NCI-H510A treated with DMSO at 0.1 percent for 48 hours (cell line): Measurements from ENCODE around the gene ZNF581.
A peak's percentile ranks its signal among the peaks of the same experiment; 100 is the strongest.

Source experiments
- DNase-seq: peaks from one replicate; lab custom pipeline; 2025; lab: John Stamatoyannopoulos, UW

The ZNF581 gene

GRCh38 chr19:55643003-55643886 is at the start of gene ZNF581:
TSS of gene ZNF581 (plus strand) at chr19:55643649. CDS start at chr19:55644572, 923 bp downstream.
- peak; percentile 70 for DNase-seq

GRCh38 chr19:55594996-55595545 is 48.4 kb upstream of the ZNF581 start:
- DNase-seq = no peak

GRCh38 chr19:55596304-55596703 is 47.1 kb upstream of the ZNF581 start:
- no peak for DNase-seq

- no peak for DNase-seq
These were observed 45.9 kb upstream of the ZNF581 start for GRCh38 chr19:55597501-55597921.

GRCh38 chr19:55598034-55598433 is 45.4 kb upstream of the ZNF581 start:
- no peak for DNase-seq

- peak; percentile 73 for DNase-seq
These were observed 44.6 kb upstream of the ZNF581 start for GRCh38 chr19:55598719-55599467.

GRCh38 chr19:55599468-55599841 is 44.0 kb upstream of the ZNF581 start, which contains the start of gene FIZ1:
TSS of gene FIZ1 (minus strand) at chr19:55599517. CDS start at chr19:55597865, 1,652 bp downstream.
- peak; percentile 96 for DNase-seq

GRCh38 chr19:55599842-55600661 is 43.4 kb upstream of the ZNF581 start, which contains the start of gene ZNF524:
TSS of gene ZNF524 (plus strand) at chr19:55600288. CDS start at chr19:55602113, 1,825 bp downstream.
- DNase-seq = peak; percentile 96

GRCh38 chr19:55600662-55601028 is 42.8 kb upstream of the ZNF581 start:
- DNase-seq = no peak

GRCh38 chr19:55601084-55601483 is 42.4 kb upstream of the ZNF581 start:
- no peak for DNase-seq

- no peak for DNase-seq
These were observed 41.1 kb upstream of the ZNF581 start for GRCh38 chr19:55602104-55603001.

GRCh38 chr19:55603115-55603514 is 40.3 kb upstream of the ZNF581 start:
- no peak for DNase-seq

- no peak for DNase-seq
These were observed 39.7 kb upstream of the ZNF581 start for GRCh38 chr19:55603581-55604292.

GRCh38 chr19:55605207-55605636 is 38.2 kb upstream of the ZNF581 start:
- peak; percentile 94 for DNase-seq

- peak; percentile 68 for DNase-seq
These were observed 37.6 kb upstream of the ZNF581 start, which contains the start of gene ZNF865 for GRCh38 chr19:55605637-55606470. TSS of gene ZNF865 (plus strand) at chr19:55605647. CDS start at chr19:55613619, 7,972 bp downstream.

- DNase-seq = no peak
These were observed 37.0 kb upstream of the ZNF581 start for GRCh38 chr19:55606471-55606787.

- DNase-seq = no peak
These were observed 36.6 kb upstream of the ZNF581 start for GRCh38 chr19:55606817-55607216.

GRCh38 chr19:55609326-55609725 is 34.1 kb upstream of the ZNF581 start:
- DNase-seq = no peak
